GM18502 (cell line): ENCODE data around the gene LYPD1.

Experiments
- ATAC-seq: cut with Tn5 transposase; IDR thresholded peaks from one replicate; pipeline ENCODE4 v1.9.1; 2021; ENCODE audit warnings: mild to moderate bottlenecking; ENCODE audit not compliant: unreplicated experiment, poor library complexity

LYPD1 gene

DNA sequence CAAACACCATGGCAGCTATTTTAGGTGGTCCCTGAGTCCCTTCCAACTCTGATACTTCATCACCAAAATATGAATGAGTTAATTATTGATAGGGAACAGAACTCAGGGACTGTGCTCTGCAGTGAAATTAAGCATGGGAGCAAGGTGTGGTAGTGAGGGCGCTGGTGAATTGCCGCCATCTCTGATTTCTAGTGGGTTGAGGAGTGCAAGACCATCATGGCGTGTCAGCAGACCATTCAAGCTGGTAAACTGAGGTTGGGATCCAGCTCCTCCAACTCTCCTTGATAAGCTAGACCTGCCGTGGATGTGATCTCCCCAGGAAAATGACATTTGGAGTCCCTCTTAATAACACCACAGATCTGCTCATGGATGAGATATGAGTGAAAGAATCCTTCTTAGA, 70.4 kb downstream of the LYPD1 start:
- no peak for ATAC-seq

DNA sequence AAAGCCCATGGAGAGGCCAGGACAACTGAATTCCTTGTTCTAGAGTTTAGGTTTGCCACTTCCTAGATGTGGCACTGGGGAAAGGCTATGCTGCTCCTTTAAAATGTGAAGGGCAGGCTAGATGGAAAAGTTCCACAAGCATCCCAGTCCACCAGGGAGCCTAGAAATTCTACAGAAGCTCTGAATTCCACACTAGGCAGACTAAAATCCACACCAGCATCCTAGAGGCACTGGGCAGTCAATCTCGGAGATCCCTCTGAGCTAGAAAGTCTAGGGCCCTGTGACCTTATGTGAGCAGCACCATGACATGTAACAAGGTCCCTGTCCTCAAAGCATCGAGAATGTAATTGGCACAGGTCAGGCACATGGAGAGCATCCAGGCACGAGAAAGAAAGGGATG, 71.5 kb downstream of the LYPD1 start:
- no peak for ATAC-seq

DNA sequence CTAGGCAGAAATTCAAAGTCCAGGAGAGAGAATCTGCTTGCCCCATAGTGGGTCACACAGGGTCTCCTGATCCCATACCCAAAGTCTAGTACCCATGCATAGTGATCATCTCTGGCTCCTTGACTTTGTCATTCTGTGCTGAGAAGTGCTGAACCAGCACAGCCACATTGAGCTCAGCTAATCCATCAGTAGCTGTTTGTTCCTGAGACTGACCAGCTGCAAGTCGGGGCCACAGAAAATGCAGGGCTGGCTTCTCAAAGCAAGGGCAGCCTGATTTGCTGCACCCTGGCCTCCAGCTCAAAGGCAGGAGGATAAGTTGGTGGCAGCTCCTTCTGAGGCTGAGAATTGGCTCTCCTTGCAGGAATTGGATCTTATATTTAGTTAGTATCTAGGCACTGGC, 72.2 kb downstream of the LYPD1 start:
- ATAC-seq: no peak

DNA sequence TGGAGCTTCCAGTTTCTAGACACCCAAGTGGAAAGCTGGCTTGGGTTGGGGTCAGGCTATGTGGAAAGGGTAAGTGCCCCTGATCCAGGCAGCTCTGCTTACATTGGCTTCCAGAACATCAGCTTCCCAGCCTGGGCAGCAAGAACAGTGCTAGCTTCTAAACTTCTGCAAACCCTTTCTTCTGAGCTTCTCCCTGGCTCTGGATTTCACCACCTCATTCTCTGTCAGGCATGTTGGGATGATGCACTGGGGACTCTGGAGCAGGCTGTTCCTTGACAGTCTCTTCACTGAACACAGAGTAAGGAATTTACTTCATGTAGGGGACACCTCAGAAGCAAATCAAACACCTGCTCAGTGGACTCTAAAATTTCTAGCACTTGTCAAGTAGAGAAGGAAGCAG, 72.8 kb downstream of the LYPD1 start:
- no peak for ATAC-seq

DNA sequence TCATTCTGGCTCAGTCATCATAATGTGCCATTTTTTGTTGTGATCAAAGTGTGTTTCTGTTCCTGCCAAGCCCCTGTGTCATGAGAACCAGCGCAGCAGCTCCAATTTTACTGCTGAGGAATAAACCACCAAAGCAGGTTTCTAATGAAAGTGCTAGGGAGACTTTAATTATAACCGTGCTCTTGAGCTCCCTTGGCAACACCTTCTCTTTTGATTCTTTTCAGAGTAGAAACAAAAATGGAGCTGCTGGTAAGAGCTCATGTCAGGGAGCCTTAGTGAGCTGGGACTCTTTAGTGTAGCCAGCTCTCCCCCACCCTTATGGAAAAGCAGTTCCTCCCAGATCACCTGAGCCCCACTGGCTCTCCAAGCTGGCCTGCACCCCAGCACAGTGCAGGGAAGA, 74.3 kb downstream of the LYPD1 start:
- ATAC-seq: no peak

DNA sequence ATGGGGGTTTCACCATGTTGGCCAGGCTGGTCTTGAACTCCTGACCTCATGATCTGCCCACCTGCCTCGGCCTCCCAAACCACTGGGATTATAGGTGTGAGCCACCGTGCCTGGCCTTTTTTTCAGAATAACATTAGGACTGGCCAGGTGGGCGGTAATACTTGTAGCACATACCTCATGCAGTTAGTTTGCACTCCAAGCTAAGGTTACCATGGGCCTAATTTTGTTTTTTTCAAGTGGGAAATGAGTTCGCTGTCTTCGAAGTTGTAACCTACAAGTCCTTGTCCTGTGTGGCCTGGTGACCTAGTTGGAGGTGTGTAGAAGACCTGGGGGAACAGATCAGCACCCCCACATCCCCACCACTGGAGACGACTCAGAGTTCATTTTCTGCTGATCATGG, 74.8 kb downstream of the LYPD1 start:
- no peak for ATAC-seq
